Activated T-helper 1 cell treated with anti-CD3 and anti-CD28 coated beads, Interleukin-12 subunit alpha, Interleukin-12 subunit beta, Interleukin-2, Interleukin-4 antibody, amounts not matched to agents 30 ng/mL and 10 ng/mL and 1 ng/mL, durations not matched to agents 14 hours and 24 hours and 36 hours (primary cell): ENCODE measurements around the gene ZNF783. TPM values are rescaled to one million over a fixed set of nuclear protein-coding genes. Genes with fewer than 3 reads are reported as not detected.
A peak's percentile ranks its signal among the peaks of the same experiment; 100 is the strongest.

ENCODE experiments used
- DNase-seq: peaks from one replicate; pipeline ENCODE4 v3.0.0; 2021; ENCODE audit warnings: low spot score
- H3K27ac Mint-ChIP-seq: one replicate; pipeline ENCODE4 v1.8.0; 2021; ENCODE audit warnings: mild to moderate bottlenecking, mixed read lengths
- H3K27me3 Mint-ChIP-seq: one replicate; pipeline ENCODE4 v1.8.0; 2022; ENCODE audit warnings: mild to moderate bottlenecking, moderate library complexity, mixed read lengths; ENCODE audit not compliant: insufficient read depth
- H3K36me3 Mint-ChIP-seq: one replicate; pipeline ENCODE4 v1.8.0; 2021; ENCODE audit warnings: low read depth, mixed read lengths
- H3K4me1 Mint-ChIP-seq: one replicate; pipeline ENCODE4 v1.8.0; 2021; ENCODE audit warnings: low read depth, mixed read lengths
- H3K4me3 Mint-ChIP-seq: one replicate; pipeline ENCODE4 v1.8.0; 2021; ENCODE audit warnings: mild to moderate bottlenecking, moderate library complexity, mixed read lengths
- H3K9me3 Mint-ChIP-seq: one replicate; pipeline ENCODE4 v1.8.0; 2021; ENCODE audit warnings: mixed read lengths
- intact Hi-C: fragments of 100-400 bp; cut with micrococcal nuclease; formaldehyde crosslinking; loops from one replicate; pipeline ENCODE4 v1.15.1; 2024
- total RNA-seq: library from RNA; stranded (reverse); gene quantifications from 2 replicates; pipeline ENCODE4 v1.2.3, GENCODE V29; 2022

The ZNF783 gene
- total RNA-seq, 1 donor from 2014 or later: 24.1 TPM

GRCh38 chr7:149277871-149278270 lies 15.9 kb downstream of the ZNF783 start:
- no peaks in the 10 kb centered on the region for H3K4me1 Mint-ChIP-seq
- intact Hi-C loops: no loop called here
- no peak for DNase-seq
- H3K9me3 Mint-ChIP-seq: no peaks in the 10 kb centered on the region
- peaks cover 46% of the 10 kb centered on the region for H3K36me3 Mint-ChIP-seq
- H3K4me3 Mint-ChIP-seq: no peak overlapping the region
- H3K27ac Mint-ChIP-seq: no peak overlapping the region
- H3K27me3 Mint-ChIP-seq: no peaks in the 10 kb centered on the region

DNA sequence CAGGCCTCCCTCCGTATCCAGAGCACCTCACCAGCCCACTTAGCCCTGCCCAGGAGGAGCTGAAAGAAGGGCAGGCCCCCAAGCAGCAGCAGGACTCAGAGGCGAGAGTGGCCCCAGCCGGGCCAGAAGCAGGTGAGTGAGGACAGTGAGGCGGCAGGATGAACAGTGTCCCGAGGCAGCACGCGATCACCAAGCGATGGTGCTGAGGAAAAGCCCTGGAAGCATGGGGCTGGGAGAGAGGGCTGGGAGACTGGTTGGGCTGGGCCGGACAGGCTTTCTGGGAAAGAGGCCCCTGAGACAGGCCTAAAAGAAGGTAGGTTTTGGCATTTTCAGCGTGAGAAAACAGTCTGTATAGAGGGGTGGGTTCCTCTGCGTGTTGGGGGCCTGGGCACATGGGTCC lies 16.4 kb downstream of the ZNF783 start:
- no peak overlapping the region for H3K27ac Mint-ChIP-seq
- no peak overlapping the region for H3K4me3 Mint-ChIP-seq
- no peak for DNase-seq
- H3K4me1 Mint-ChIP-seq: no peaks in the 10 kb centered on the region
- H3K36me3 Mint-ChIP-seq: peaks cover 41% of the 10 kb centered on the region
- intact Hi-C loops: no loop called here
- no peaks in the 10 kb centered on the region for H3K27me3 Mint-ChIP-seq
- no peaks in the 10 kb centered on the region for H3K9me3 Mint-ChIP-seq

GRCh38 chr7:149279111-149279743 lies 17.2 kb downstream of the ZNF783 start:
- Mint-ChIP-seq H3K4me1 (peaks cover 4% of the 10 kb centered on the region), H3K36me3 (peaks cover 36% of the 10 kb centered on the region), H3K27me3 (no peaks in the 10 kb centered on the region), H3K27ac (no peak overlapping the region), H3K9me3 (no peaks in the 10 kb centered on the region), H3K4me3 (no peak overlapping the region)
- no peak for DNase-seq
- intact Hi-C loops: no loop called here

DNA sequence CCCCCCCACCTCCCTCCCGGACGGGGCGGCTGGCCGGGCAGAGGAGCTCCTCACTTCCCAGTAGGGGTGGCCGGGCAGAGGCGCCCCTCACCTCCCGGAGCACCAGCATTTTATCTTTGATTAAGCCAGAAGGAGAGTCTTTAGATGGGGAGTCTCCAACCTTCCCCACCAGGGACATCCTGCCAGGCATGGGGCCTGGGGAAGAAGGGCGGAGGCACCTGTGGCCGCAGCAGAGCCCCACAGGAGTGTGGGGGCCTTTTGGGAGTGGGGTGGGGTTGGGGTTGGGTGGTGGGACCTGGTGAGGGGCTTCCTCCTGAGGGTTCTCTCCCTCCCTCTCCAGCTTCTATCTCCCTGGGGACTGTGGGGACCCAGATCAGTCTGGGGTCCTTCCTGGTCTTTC lies 18.2 kb downstream of the ZNF783 start:
- intact Hi-C loops: loop anchor here (10.0 kb wide), 1 partner anchor 435 kb away; a partner anchor contains a TSS

DNA sequence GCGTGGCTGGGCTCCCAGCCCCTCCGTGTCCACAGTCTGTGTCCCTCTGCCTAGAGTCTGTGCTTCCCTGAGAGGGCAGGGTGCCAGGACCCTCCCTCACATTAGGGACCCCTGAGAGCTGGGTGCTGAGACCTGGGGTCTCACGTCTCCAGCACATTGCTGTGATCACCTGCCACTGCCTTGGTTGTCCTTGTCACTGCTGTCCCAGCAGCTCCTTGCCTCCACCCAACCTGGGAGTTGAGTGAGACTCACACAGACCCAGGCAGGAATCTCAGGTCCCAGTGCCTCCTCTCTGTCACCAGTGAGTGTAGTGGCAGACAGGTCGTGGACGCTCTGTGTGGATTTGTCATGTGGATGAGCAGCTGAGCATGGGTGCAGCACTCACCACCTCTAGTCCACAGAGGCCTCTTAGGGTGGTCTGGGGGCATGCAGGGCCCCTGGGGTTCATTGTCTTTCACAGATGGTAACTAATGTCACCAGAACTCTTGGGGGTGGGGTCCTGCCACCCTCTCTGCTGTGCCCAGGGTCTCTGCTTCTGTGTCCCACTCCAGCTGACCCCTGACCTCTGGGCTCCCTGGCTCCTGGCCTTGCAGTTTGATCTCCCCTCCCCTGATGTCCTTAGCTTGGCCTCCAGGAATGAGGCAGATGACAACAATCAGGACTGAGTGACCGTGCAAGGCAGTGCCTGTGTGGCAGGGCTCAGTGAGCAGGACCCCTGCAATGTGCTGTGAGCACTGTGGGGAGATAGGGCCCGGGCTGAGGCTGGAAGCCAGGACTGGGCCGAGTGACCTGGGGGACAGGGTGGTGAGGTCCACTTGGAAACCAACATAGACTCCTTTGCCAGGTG lies 18.9 kb downstream of the ZNF783 start:
- DNase-seq: no peak
- Mint-ChIP-seq H3K4me1 (peaks cover 17% of the 10 kb centered on the region), H3K9me3 (no peaks in the 10 kb centered on the region), H3K27me3 (no peaks in the 10 kb centered on the region), H3K4me3 (no peak overlapping the region), H3K36me3 (peaks cover 31% of the 10 kb centered on the region), H3K27ac (no peak overlapping the region)
- intact Hi-C loops: loop anchor here (10.0 kb wide), 1 partner anchor 434 kb away; a partner anchor contains a TSS

More for the DNA sequence above, 18.2 kb downstream of the ZNF783 start:
- Mint-ChIP-seq H3K4me3 (no peak overlapping the region), H3K27ac (no peak overlapping the region), H3K27me3 (no peaks in the 10 kb centered on the region), H3K9me3 (no peaks in the 10 kb centered on the region), H3K4me1 (peaks cover 11% of the 10 kb centered on the region), H3K36me3 (peaks cover 32% of the 10 kb centered on the region)
- no peak for DNase-seq

DNA sequence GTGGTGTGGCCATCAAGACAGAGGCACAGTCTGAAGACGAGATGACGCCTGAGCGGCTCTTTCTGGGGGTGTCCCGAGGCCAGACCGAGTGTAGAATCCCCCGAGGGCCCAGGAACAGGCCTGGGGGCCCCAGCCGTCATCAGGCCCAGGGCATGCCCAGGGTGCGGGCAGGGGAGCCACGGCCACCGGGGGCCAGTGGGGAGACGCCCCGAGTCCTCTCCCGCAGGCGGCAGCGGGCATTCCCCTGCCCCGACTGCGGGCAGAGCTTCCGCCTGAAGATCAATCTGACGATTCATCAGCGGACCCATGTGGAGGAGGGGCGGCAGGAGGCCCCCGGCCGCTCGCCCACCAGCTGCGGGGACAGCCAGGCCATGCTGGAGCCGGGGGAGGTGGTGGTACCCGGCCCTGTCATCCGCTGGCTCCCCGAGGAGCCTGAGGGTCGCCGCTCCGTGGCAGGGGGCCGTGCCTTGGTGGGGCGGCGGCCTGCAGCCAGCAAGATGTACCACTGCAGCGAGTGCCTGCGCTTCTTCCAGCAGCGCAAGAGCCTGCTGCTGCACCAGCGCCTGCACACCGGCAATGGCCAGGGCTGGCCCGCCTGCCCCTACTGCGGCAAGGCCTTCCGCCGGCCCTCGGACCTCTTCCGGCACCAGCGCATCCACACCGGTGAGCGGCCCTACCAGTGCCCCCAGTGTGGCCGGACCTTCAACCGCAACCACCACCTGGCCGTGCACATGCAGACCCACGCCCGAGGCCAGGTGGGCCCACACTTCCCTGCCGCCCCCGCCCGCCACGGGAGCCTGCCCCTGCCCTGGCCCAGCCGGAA lies 19.7 kb downstream of the ZNF783 start:
- H3K4me3 Mint-ChIP-seq: no peak overlapping the region
- no peaks in the 10 kb centered on the region for H3K27me3 Mint-ChIP-seq
- H3K27ac Mint-ChIP-seq: no peak overlapping the region
- H3K9me3 Mint-ChIP-seq: no peaks in the 10 kb centered on the region
- DNase-seq: no peak
- peaks cover 27% of the 10 kb centered on the region for H3K36me3 Mint-ChIP-seq
- peaks cover 25% of the 10 kb centered on the region for H3K4me1 Mint-ChIP-seq
- intact Hi-C loops: loop anchor here (10.0 kb wide), 1 partner anchor 433 kb away; a partner anchor contains a TSS

DNA sequence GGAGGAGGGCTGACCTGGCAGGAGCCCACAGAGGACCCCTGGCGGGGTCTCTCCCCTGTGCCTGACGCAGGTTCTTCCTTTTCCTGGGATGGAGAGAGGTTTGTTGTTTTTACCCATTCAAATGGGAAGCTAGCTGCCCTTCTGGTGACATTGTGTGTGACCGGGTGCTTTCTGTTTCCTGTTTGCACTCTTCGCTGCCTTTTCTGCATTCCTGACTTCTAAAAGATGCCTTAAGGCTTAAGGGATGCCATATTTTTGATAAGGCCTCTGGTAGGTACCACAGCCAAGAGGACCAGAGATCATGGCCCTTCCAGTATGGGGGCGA lies 20.3 kb downstream of the ZNF783 start:
- no peaks in the 10 kb centered on the region for H3K27me3 Mint-ChIP-seq
- no peaks in the 10 kb centered on the region for H3K9me3 Mint-ChIP-seq
- intact Hi-C loops: loop anchor here (10.0 kb wide), 1 partner anchor 433 kb away; a partner anchor contains a TSS
- no peak for DNase-seq
- H3K4me3 Mint-ChIP-seq: no peak overlapping the region
- no peak overlapping the region for H3K27ac Mint-ChIP-seq
- H3K4me1 Mint-ChIP-seq: peaks cover 31% of the 10 kb centered on the region
- peaks cover 24% of the 10 kb centered on the region for H3K36me3 Mint-ChIP-seq

DNA sequence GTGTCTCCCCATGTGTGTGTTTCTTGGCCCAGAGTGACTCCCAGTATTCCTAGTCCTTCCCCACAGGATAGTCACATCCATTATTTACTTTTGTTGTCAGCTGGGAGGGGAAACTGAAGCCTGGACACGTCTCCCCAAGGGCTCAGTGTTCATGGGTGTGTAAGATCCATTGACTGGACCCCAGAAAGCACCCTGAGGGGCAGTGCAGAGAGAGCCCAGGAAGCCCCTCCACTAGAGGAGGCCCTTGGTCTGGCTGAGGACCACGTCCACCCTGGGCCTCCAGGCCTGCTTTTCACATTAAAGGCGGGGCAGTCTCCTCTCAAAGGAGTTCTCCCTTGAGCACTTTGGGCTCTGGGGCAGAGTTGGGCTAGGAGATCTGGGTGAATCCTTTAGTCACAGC lies 21.3 kb downstream of the ZNF783 start:
- no peak overlapping the region for H3K27ac Mint-ChIP-seq
- no peaks in the 10 kb centered on the region for H3K27me3 Mint-ChIP-seq
- H3K4me3 Mint-ChIP-seq: no peak overlapping the region
- no peak for DNase-seq
- H3K9me3 Mint-ChIP-seq: no peaks in the 10 kb centered on the region
- H3K4me1 Mint-ChIP-seq: peaks cover 33% of the 10 kb centered on the region
- peaks cover 20% of the 10 kb centered on the region for H3K36me3 Mint-ChIP-seq
- intact Hi-C loops: loop anchor here (10.0 kb wide), 1 partner anchor 431 kb away; a partner anchor contains a TSS

- Mint-ChIP-seq H3K4me1 (peaks cover 33% of the 10 kb centered on the region), H3K9me3 (no peaks in the 10 kb centered on the region), H3K36me3 (peaks cover 11% of the 10 kb centered on the region), H3K27ac (peak overlapping the region; percentile 52), H3K27me3 (no peaks in the 10 kb centered on the region), H3K4me3 (peak overlapping the region; percentile 94)
- peak; percentile 24 for DNase-seq
- intact Hi-C loops: loop anchor here (10.0 kb wide), 1 partner anchor 430 kb away; a partner anchor contains a TSS
Observed at GRCh38 chr7:149284343-149284742, 22.3 kb downstream of the ZNF783 start.

DNA sequence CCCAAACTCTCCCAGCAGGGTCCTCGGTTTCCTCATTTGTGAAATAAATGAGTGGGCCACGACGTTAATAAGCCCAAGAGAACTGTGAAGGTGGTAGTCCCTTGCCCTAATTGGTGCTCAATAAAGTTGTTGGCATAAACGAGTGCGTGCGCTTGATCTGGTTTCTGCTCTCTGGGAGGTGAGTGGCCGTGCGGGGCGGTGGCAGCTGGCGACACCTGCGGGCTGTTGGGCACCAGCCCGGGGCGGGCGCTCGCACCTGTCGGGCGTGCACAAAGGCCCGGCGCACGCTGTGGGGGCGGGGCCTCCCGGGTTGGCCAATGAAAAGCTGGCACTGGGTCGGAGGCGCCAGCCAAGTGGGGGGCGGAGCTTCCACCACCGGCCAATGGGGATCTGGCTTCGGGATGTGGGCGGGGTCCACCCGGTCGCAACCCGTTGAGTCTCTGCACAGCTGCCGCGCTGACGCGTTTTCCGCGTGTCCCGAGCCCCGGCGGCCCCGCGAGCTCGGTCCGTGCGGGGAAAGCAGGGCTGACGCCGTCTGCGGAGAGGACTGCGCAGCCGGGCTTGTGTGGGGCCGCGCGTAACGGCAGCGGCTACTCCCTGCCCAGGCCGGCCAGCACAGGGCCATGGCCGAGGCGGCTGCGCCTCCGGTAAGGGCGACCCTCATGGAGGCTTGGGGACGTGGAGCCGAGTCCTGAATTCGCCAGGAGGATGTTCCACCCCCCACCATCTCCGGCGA lies 23.0 kb downstream of the ZNF783 start:
- Mint-ChIP-seq H3K4me1 (peaks cover 33% of the 10 kb centered on the region), H3K4me3 (peak overlapping the region; percentile 94), H3K36me3 (peaks cover 9% of the 10 kb centered on the region), H3K27ac (peak overlapping the region; percentile 52), H3K9me3 (no peaks in the 10 kb centered on the region), H3K27me3 (no peaks in the 10 kb centered on the region)
- peak; percentile 98 for DNase-seq
- intact Hi-C loops: loop anchor here (1.0 to 10.0 kb wide), 7 partner anchors 23 to 430 kb away; partner anchors contain the start of genes ZNF212, ZNF282 and ZNF783

DNA sequence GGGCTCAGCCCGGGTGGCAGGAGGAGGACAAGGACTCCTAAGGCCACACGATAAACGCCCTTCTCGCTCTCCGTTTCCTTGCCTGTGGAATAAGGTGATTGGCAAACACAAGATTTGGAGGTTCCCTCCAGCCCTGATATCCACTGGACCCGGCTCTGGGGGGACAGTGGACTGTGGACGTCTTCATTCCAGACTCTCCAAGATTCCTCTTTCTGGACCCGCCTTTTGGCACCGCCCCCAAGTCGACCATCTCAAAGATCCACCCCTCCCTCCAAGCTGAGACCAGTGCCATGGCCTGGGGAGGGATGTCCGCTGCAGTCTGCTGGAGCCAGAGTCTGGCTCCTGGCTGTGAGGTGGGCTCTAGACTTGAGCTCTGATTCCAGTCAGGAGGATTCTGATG lies 23.6 kb downstream of the ZNF783 start:
- Mint-ChIP-seq H3K4me1 (peaks cover 33% of the 10 kb centered on the region), H3K4me3 (peak overlapping the region; percentile 94), H3K27me3 (no peaks in the 10 kb centered on the region), H3K36me3 (peaks cover 9% of the 10 kb centered on the region), H3K27ac (peak overlapping the region; percentile 84), H3K9me3 (no peaks in the 10 kb centered on the region)
- no peak for DNase-seq
- intact Hi-C loops: loop anchor here (1.0 to 10.0 kb wide), 7 partner anchors 23 to 429 kb away; partner anchors contain the start of genes ZNF212, ZNF282 and ZNF783

DNA sequence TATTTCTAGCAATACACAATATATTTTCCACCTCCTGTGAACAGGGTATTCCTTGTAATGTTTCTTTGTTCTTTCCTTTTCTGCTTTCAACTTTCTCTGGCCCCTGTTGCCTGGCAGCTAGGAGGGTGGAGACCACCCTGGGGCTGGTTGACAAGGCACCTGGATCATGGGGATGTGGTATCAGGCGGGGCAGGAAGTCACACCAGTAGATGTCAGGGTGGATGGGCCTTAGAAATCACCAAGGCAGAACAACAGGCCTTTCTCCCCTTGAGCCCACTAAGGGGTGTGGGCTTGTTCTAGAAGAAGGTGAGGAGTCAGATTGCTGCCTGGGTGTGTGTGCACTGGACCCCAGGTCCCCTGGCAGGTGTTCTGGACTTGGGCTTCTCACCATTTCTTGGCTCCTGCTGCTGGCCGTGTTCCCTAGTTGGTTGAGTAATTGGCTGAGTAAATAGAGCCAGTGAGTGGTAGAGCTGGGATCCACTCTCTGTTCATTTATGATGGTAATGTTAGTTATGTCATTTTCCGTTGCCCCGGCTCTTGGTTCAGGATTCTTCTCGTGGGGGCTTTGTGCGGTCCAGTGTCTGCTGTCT lies 24.9 kb downstream of the ZNF783 start:
- DNase-seq: no peak
- Mint-ChIP-seq H3K27me3 (no peaks in the 10 kb centered on the region), H3K27ac (no peak overlapping the region), H3K36me3 (peaks cover 9% of the 10 kb centered on the region), H3K9me3 (no peaks in the 10 kb centered on the region), H3K4me3 (peak overlapping the region; percentile 64), H3K4me1 (peaks cover 33% of the 10 kb centered on the region)
- intact Hi-C loops: loop anchor here (10.0 kb wide), 1 partner anchor 428 kb away; a partner anchor contains a TSS
